ENCODE results near the gene EXOC3L2.

DNA sequence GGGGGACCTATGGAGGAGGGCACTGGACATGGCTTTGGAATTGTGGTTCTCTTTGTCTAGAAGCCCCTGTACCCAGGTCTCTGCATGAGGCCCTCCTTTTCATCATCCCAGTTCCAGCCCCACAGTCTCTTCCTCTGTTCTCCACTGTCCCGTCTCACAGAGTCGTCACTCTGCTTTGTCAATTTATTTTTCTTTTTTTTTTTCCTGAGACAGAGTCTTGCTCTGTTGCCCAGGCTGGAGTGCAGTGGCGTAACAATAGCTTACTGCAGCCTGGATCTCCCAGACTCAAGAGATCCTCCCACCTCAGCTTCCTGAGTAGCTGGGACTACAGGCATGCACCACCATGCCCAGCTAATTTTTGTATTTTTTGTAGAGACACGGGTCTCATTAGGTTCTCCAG is 619 bp upstream of the EXOC3L2 start:
- no peak for TF ChIP-seq POLR2AphosphoS5 (IDR thresholded peaks at IDR 0.05; ENCODE audit: low read depth, low read length)
- no peak for TF ChIP-seq FOXP2 (optimal IDR thresholded peaks at IDR 0.05; ENCODE audit: borderline replicate concordance, extremely low read depth, extremely low read length, insufficient read depth)
- TF ChIP-seq SIN3A (IDR thresholded peaks at IDR 0.05; ENCODE audit: borderline replicate concordance, insufficient read depth, low read length) = no peak

Measured in PFSK-1 (cell line).